Activated naive CD8-positive, alpha-beta T cell treated with anti-CD3 and anti-CD28 coated beads, Interleukin-2, amount 50 U/mL, for 24 hours (primary cell): ENCODE measurements around the gene SLC9A9.

Experiments
- ATAC-seq: fragments of 150-1000 bp; cut with Tn5 transposase; one replicate; pipeline ENCODE4 v1.10.0; 2021
- DNase-seq: peaks from one replicate; pipeline ENCODE4 v3.0.0; 2021
- H3K27ac Mint-ChIP-seq: one replicate; pipeline ENCODE4 v1.8.0; 2021; ENCODE audit warnings: mild to moderate bottlenecking, mixed read lengths
- H3K27me3 Mint-ChIP-seq: one replicate; pipeline ENCODE4 v1.8.0; 2021; ENCODE audit warnings: mixed read lengths
- H3K36me3 Mint-ChIP-seq: one replicate; pipeline ENCODE4 v1.8.0; 2021; ENCODE audit warnings: low read depth, mixed read lengths
- H3K4me1 Mint-ChIP-seq: one replicate; pipeline ENCODE4 v1.8.0; 2021; ENCODE audit warnings: mixed read lengths
- H3K4me3 Mint-ChIP-seq: one replicate; pipeline ENCODE4 v1.8.0; 2021; ENCODE audit warnings: mild to moderate bottlenecking, moderate library complexity, mixed read lengths
- H3K9me3 Mint-ChIP-seq: one replicate; pipeline ENCODE4 v1.8.0; 2021; ENCODE audit warnings: mixed read lengths

SLC9A9 gene

GRCh38 chr3:143218166-143218835 lies 630.0 kb downstream of the SLC9A9 start:
- Mint-ChIP-seq H3K4me3 (no peak overlapping the region), H3K9me3 (no peaks in the 10 kb centered on the region), H3K4me1 (peaks cover 41% of the 10 kb centered on the region), H3K27me3 (no peaks in the 10 kb centered on the region), H3K27ac (no peak overlapping the region), H3K36me3 (no peaks in the 10 kb centered on the region)
- no peak for DNase-seq
- no peak for ATAC-seq

DNA sequence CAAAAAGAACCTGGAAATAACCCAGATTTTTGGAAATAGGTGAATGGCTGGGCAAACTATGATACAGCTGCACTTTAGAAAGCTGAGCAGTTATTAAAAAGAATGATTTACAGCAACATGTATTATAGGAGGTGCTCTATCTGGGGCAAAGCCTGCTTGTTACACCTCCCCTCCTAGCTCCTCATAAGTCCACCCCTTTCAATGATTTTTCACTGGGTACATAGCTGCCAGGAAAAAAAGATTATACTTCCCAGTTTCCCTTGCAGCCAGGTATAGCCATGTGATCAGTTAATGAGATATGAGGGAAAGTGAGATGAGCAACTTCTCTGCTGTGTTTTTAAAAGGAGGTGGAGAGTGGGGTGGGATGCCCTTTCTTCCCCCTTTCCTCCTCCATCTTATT lies 631.0 kb downstream of the SLC9A9 start:
- H3K4me3 Mint-ChIP-seq, result no peak overlapping the region

GRCh38 chr3:143216709-143217182 lies 631.5 kb downstream of the SLC9A9 start:
- Mint-ChIP-seq H3K9me3 (no peaks in the 10 kb centered on the region), H3K4me1 (peaks cover 32% of the 10 kb centered on the region), H3K36me3 (no peaks in the 10 kb centered on the region), H3K27me3 (no peaks in the 10 kb centered on the region), H3K4me3 (peak overlapping the region; percentile 60), H3K27ac (peak overlapping the region; percentile 44)
- ATAC-seq, result no peak
- no peak for DNase-seq

More for the DNA sequence above, 631.0 kb downstream of the SLC9A9 start:
- H3K36me3 Mint-ChIP-seq, result no peaks in the 10 kb centered on the region
- H3K4me1 Mint-ChIP-seq, result peaks cover 36% of the 10 kb centered on the region
- no peaks in the 10 kb centered on the region for H3K27me3 Mint-ChIP-seq
- H3K27ac Mint-ChIP-seq, result peak overlapping the region; percentile 44
- DNase-seq (no peak), ATAC-seq (no peak)
- H3K9me3 Mint-ChIP-seq, result no peaks in the 10 kb centered on the region
